Activated gamma-delta T cell treated with Interleukin-2 at 50 U/mL for 16 hours (primary cell): ENCODE data around the gene PAX8.

ENCODE experiments used
- DNase-seq: peaks from one replicate; pipeline ENCODE4 v3.0.0-alpha.2; 2020

The PAX8 gene

DNA sequence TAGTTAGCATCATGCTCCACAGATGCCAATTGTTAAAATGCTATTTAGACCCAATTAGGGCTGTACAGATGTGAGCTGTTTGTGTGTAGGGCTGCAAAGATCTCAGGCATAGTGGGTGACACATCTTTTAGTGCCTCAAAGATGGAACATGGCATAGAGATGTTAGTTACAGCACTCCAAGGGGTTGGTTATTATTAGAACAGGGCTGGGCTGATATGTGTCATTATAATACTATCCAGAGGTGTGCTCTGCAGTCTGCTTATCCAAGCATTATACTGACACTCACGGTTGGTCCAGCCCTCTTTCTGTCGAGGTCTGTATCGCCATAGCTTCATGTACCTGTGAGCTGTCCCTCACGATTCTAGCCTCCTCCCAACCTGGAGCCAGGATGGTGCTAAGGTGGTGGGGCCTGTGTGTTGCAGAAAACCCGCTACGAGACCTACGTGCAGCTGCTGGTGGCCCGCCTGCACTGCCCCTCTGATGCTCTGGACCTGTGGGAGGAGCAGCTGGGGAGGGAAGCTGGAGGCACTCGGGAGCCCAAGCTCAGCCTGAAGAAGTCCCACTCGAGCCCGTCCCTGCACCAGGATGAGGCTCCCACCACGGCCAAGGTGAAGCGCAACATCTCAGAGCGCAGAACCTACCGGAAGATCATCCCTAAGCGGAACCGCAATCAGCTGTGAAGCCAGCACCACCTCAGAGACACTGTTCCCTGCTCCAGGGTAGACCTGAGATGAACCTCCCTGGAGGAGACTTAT, 77.8 kb downstream of the PAX8 start:
- DNase-seq = no peak

- no peak for DNase-seq
These were observed 78.5 kb downstream of the PAX8 start for GRCh38 chr2:113200236-113200635.

DNA sequence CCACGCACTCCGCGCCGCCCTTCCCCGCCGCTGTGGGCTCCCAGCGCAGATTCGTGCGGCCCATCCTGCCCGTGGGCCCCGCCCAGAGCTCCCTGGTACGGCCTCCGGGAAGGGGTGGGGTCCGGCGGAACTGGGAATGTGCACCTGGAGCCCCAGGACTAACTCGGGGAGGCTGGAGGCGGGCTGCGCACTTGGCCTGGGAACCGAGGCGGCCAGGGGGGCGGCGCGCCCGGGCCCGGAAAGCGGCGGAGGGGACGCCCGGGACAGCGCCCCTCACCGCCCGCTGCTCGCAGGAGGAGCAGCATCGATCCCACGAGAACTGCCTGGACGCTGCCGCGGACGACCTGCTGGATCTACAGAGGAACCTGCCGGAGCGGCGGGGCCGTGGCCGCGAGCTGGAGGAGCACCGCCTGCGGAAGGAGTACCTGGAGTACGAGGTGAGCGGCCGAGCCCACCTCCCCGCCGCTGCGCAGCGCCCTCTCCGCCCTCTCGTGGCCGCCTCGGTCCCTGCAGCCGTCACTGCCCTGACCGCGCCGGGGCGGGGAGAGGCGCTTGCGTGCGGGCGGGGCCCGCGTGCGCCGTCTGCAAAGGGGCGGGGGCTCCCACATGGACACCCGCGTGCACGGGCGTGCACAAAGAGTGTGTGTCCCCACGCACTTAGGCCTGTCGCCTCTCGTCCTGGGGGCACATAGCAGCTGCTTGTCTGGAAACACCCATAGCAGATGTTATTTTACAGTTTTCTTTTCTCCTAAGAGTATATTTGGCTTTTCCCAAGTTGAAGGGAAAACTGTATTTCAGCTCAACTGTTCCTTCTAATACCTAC, 79.7 kb downstream of the PAX8 start:
- DNase-seq = peak; percentile 64

DNA sequence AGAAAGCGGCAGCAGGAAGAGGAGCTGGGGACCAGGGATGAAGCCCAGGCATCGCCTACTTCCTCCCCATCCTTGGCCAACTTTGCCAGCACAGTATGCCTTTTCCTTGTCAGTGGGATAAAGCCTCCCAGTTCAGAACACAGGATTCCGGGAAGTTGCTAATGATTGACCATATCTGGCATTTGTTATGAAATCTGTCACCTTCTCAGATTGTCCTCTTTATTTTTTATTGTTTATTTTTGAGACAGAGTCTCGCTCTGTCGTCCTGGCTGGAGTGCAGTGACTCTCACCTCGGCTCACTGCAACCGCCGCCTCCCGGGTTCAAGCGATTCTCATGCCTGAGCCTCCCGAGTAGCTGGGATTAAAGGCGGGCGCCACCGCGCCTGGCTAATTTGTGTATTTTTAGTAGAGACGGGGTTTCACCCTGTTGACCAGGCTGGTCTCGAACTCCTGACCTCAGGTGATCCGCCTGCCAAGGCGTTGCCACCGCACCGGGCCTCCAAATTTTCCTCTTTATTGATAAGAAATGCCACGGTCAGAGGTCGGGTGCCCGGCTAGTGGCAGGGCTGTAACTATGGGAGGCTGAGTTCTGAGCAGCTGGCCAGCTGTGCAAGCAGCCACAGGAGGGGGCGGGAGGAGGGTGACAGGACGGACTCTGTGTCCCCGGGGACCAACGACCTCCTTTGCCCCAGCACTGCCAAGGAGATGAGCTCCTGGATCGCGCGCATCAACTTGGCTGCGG, 80.5 kb downstream of the PAX8 start:
- DNase-seq = no peak

DNA sequence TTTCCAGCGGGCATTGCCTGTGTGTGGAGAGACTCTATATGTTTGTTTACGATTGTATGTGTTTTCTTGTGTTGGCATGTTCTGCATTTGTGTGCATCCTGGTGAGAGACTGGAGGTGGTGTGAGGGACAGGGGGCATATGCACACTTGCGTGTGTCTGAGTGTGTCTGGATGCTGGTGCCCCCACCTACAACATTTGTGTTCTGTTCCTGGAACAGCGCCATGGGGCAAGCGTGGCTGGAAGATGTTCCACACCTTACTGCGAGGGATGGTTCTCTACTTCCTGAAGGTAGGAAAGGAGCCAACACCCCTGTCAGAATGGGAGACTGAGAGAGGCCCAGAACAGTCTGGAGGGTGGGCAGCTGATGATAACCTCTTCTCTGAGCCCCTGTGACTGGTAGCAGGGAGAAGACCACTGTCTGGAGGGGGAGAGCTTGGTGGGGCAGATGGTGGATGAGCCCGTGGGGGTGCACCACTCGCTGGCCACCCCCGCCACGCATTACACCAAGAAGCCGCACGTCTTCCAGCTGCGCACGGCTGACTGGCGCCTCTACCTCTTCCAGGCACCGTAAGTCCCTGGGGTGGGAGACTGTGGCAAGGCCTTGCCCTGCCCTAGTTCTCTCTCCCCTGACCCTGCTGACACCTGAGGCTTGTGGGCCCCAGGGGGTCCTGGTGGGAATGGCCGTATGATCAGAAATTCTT, 81.2 kb downstream of the PAX8 start:
- no peak for DNase-seq

GRCh38 chr2:113196839-113197238, 81.9 kb downstream of the PAX8 start:
- DNase-seq = no peak

- DNase-seq = no peak
These were observed 82.7 kb downstream of the PAX8 start for GRCh38 chr2:113195923-113196501.

DNA sequence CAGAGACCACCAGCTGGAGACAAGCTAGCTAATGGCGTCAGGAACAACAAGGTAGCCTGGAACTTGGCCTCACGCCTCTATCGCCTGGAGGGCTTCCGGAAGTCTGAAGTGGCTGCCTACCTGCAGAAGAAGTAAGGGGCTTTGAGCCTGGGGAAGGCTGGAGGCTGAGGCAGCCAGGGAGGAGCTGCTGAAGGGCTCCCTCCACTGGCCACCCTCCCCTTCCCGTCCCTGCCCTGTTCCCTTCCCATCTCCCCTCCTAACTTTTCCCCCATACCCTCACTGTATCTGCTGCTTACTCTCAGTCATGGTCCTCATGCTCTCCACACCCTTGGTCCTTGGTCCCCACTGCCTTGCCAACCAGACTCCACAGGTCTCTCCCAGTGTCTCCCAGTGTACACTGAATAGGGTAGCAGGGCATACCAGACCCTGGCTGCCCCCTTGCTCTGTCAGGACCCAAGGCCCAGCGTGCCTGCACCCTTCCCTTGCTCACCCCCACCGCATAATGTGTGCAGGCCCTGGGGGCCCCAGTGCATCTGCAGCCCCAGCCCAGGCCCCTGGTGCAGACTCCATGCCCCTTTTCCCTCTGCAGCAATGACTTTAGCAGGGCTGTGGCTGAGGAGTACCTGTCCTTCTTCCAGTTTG, 86.1 kb downstream of the PAX8 start:
- DNase-seq = no peak

- DNase-seq = no peak
These were observed 87.8 kb downstream of the PAX8 start for GRCh38 chr2:113190871-113191270.

- no peak for DNase-seq
These were observed 91.0 kb downstream of the PAX8 start for GRCh38 chr2:113187771-113188170.

DNA sequence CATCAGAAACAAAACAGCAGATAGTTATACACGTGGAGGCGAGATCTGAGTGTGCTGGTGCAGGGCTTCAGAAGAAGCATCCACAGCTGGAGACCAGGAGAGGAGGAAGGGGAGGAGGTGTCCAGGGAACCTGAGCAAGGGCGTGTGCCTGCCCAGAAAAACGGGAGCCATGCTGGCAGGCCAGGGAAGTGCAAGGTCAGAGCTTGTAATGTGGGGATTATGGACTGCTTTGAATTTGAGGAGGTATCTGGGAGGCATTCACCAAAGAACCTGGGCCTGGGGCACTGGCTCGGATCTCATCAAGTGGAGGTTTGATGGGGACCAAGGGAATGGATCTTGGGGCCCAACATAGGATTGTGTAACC, 92.3 kb downstream of the PAX8 start:
- no peak for DNase-seq

DNA sequence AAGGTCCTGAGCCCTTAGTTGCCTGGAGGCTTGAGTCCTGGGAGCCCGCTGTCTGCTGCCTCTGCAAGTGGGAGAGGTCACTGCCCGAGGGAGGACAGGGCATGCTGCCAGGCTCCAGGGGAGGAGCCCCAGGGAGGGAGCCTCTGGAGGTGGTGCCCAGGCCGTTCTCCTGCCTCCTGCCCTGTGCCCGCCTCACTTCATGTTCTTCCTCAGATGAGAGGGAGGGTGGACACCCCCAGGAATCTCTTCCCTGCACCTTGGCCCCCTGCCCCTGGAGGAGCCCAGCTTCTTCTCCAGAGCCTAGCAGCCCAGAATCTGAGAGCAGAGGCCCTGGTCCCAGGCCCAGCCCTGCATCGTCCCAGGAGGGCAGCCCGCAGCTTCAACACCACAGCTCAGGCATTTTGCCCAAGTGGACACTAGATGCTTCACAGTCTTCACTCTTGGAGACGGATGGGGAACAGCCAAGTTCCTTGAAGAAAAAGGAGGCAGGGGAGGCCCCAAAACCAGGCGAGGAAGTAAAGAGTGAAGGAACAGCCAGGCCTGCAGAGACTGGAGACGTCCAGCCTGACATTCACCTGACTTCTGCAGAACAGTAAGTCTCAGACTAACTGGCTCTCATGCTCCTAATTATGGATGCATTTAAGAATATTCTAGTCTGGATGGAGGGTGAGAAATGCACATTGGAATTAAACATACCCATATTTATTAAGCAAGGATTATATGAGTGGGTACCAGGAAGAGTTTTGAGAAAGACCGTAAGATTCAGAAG, 92.9 kb downstream of the PAX8 start:
- DNase-seq = no peak

GRCh38 chr2:113184531-113185230, 94.0 kb downstream of the PAX8 start:
- no peak for DNase-seq

DNA sequence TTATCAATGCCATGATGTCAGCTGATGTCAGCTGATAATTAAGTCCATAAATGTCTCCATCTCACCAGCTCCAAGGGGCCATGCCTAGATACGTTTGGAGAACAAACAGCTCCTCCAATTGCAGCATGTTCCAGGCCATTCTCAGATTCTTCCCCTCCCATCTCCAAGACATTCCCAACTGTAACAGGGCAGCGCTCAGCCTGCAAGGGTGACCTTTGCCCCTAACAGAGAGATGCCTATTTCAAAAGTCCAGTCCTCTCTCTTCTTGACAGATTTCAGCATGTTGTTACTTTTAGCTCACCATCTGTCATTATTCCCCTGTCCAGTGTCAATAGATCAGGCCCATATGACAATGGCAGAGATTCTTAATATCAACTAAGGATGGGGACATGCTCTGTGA, 95.0 kb downstream of the PAX8 start:
- DNase-seq = no peak

GRCh38 chr2:113183264-113183663, 95.5 kb downstream of the PAX8 start:
- no peak for DNase-seq

- no peak for DNase-seq
These were observed 96.1 kb downstream of the PAX8 start for GRCh38 chr2:113182471-113183260.

GRCh38 chr2:113181258-113182051, 97.3 kb downstream of the PAX8 start:
- DNase-seq = no peak

DNA sequence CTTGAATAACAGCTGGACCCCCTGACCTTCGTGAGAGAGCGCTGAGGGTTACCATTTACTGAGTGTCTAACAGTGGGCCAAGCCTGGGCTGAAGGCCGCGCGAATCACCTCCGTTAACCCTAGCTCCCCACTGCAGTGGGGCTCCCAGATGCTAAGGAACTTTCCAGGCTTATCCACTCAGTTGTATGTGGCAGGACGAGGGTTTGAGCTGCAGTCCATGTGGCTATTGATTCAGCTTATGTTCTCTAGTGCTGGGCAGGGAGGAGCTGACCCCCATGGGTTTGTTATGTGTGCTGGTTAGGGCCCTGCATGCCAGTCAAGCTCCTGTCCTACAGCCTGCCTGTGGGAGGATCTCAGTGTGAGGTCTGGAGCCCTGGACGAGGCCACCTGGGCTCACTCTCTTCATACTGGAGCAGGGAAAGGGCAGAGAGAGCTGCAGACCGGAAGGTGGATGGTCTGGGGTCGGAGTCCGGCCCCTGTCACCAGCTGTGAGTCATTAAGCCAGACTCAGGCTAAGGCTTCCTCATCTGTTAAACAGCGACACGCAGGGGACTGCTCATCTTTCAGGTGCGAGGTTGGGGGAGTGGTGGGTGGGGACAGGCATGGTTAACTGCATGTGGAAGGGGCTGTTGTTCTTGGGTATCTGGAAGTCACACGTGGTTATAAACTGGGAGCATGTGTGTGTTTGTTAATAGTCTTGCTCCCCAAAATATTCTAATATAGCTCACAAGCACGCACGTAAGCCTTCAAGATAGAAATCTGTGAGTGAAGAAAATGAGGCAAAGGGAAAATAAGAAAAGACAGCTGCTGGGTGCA, 98.4 kb downstream of the PAX8 start:
- DNase-seq = no peak
